ENCODE data around the gene GCM1.

DNA sequence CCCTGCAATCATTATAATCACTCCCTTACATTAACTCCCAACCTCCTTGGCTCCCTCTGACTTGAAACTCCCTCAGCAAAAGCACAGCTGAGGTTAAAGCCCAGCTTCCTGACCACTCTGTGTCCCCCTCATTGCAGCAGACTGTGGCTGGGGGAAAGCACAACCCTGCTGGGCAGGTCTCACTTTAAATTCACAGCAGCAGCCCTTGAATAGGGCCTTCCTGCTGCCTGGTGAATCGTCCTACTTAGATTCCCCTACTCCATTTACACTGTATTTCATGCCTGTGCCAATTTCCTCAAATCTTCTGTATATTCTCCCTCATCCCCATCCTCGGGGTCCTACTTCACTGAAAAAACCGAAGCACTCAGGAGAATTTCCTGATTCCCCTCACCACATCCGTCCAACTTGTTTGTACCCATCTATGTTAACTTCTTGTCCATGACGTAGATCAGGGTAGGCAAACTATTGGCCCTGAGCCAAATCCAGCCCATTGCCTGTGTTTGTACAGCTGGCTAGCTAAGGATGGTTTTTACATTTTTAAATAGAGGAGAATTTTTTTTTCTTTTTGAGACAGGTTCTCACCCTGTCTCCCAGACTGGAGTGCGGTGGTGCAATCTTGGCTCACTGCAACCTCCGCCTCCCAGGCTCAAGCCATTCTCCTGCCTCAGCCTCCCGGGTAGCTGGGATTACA is 31.5 kb upstream of the GCM1 start:
- TF ChIP-seq, protein P1, sequence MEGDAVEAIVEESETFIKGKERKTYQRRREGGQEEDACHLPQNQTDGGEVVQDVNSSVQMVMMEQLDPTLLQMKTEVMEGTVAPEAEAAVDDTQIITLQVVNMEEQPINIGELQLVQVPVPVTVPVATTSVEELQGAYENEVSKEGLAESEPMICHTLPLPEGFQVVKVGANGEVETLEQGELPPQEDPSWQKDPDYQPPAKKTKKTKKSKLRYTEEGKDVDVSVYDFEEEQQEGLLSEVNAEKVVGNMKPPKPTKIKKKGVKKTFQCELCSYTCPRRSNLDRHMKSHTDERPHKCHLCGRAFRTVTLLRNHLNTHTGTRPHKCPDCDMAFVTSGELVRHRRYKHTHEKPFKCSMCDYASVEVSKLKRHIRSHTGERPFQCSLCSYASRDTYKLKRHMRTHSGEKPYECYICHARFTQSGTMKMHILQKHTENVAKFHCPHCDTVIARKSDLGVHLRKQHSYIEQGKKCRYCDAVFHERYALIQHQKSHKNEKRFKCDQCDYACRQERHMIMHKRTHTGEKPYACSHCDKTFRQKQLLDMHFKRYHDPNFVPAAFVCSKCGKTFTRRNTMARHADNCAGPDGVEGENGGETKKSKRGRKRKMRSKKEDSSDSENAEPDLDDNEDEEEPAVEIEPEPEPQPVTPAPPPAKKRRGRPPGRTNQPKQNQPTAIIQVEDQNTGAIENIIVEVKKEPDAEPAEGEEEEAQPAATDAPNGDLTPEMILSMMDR (IDR thresholded peaks at IDR 0.05) = no peak
- TF ChIP-seq POLR2A (IDR thresholded peaks at IDR 0.05) = no peak

Measured in uterus (tissue), 2 donors.